ENCODE measurements around the gene ATP11B. TPM values are rescaled to one million over a fixed set of nuclear protein-coding genes. Genes with fewer than 3 reads are reported as not detected.

Gene ATP11B
- total and polyA plus RNA-seq, 2 of the 8 experiments (the other 6 are each of a cell fraction or from before 2014, with no cell fraction given): 5.1 to 26.5 TPM

- Histone ChIP-seq H3K79me1 (ENCODE audit: low read depth, low read length) (no peaks in the 10 kb centered on the region), H2BK12ac (ENCODE audit: low read depth, low read length) (no peak overlapping the region), H3K56ac (replicated peaks; ENCODE audit: insufficient read length, low read depth, low read length) (no peak overlapping the region), H4K8ac (ENCODE audit: extremely low read depth, insufficient read depth, low read length) (no peak overlapping the region), H3K4me1 (replicated peaks in 1 of 4; ENCODE audit: control insufficient read depth in 3 of 4, insufficient read depth in 4 of 4, low read length in 3 of 4) (no peaks in the 10 kb centered on the region), H3K79me2 (ENCODE audit: control insufficient read depth in 1 of 2, insufficient read depth in 2 of 2, low read length in 2 of 2) (no peaks in the 10 kb centered on the region), H3K4me2 (ENCODE audit: insufficient read depth in 1 of 2, low read depth in 2 of 2, low read length in 2 of 2) (no peak overlapping the region), H3K27ac (ENCODE audit: low read depth, low read length) (no peak overlapping the region), H4K20me1 (replicated peaks in 1 of 2; ENCODE audit: control insufficient read depth in 1 of 2, insufficient read depth in 2 of 2, low read length in 2 of 2) (no peaks in the 10 kb centered on the region), H2AK5ac (ENCODE audit: low read depth, low read length) (no peak overlapping the region), H3K36me3 (ENCODE audit: control insufficient read depth in 2 of 4, insufficient read depth in 4 of 4, low read length in 3 of 4) (no peaks in the 10 kb centered on the region), H4K5ac (ENCODE audit: insufficient read length, low read depth, low read length) (no peak overlapping the region), H3K4me3 (ENCODE audit: extremely low read depth in 1 of 4, insufficient read depth in 2 of 4, low read depth in 3 of 4, low read length in 4 of 4) (no peak overlapping the region), H2BK20ac (ENCODE audit: low read length) (no peak overlapping the region), H3K14ac (ENCODE audit: insufficient read length) (no peak overlapping the region), H2BK5ac (ENCODE audit: low read depth, low read length) (no peak overlapping the region), H3K18ac (ENCODE audit: extremely low read depth, low read length) (no peak overlapping the region), H3K9ac (replicated peaks in 1 of 4; ENCODE audit: extremely low read depth in 1 of 4, low read depth in 3 of 4, low read length in 3 of 4) (no peak overlapping the region), H3K9me3 (ENCODE audit: insufficient read depth in 2 of 2, low read depth in 1 of 2, low read length in 1 of 2) (no peaks in the 10 kb centered on the region), H3K23ac (ENCODE audit: insufficient read length) (no peak overlapping the region), H3K23me2 (ENCODE audit: low read depth, low read length) (no peaks in the 10 kb centered on the region), H3K4ac (replicated peaks; ENCODE audit: insufficient read length, low read depth, low read length) (no peak overlapping the region), H2BK120ac (replicated peaks; ENCODE audit: low read depth, low read length) (no peak overlapping the region), H4K91ac (replicated peaks; ENCODE audit: insufficient read length, low read length) (no peak overlapping the region), H3K27me3 (replicated peaks in 1 of 4; ENCODE audit: control insufficient read depth in 3 of 4, extremely low read depth in 1 of 4, insufficient read depth in 3 of 4, low read length in 3 of 4) (no peaks in the 10 kb centered on the region), H2AFZ (ENCODE audit: low read length) (no peak overlapping the region), H2BK15ac (ENCODE audit: low read length) (no peak overlapping the region)
- POLR2A ChIA-PET (ENCODE audit: partially characterized antibody): no interaction called here
- DNase-seq (ENCODE audit: low read depth in 1 of 2, low spot score in 2 of 2): no peak
- CTCF ChIA-PET (ENCODE audit: partially characterized antibody): interaction anchor here (0.5 to 1.4 kb wide), 3 partner anchors 15 to 681 kb away, joined by 3 read pairs; partner anchors contain the start of gene ATP11B
- no peak for FAIRE-seq
- TF ChIP-seq ATF3 (IDR thresholded peaks at IDR 0.05; ENCODE audit: insufficient read depth, low read depth, low read length): no peak
- no peak for TF ChIP-seq NANOG (IDR thresholded peaks at IDR 0.05; ENCODE audit: insufficient read depth, low read depth, low read length, poor library complexity, severe bottlenecking)
- no peak for TF ChIP-seq EGR1 (IDR thresholded peaks at IDR 0.05; ENCODE audit: borderline replicate concordance, low read depth, low read length)
- TF ChIP-seq USF2 (IDR thresholded peaks at IDR 0.05; ENCODE audit: low read length): no peak
- no peak for TF ChIP-seq CBX8 (IDR thresholded peaks at IDR 0.05; ENCODE audit: borderline replicate concordance, low read depth, low read length)
- TF ChIP-seq SP2 (IDR thresholded peaks at IDR 0.05; ENCODE audit: low read length): no peak
- TF ChIP-seq SUZ12 (IDR thresholded peaks at IDR 0.05; ENCODE audit: low read length): no peak
- no peak for TF ChIP-seq TAF7 (optimal IDR thresholded peaks at IDR 0.05; ENCODE audit: borderline replicate concordance, low read depth, low read length)
- no peak for TF ChIP-seq EP300 (IDR thresholded peaks at IDR 0.05; ENCODE audit: borderline replicate concordance in 1 of 2, low read depth in 2 of 2, low read length in 2 of 2)
- TF ChIP-seq CHD2 (IDR thresholded peaks at IDR 0.05; ENCODE audit: low read length): no peak
- no peak for TF ChIP-seq JUND (IDR thresholded peaks at IDR 0.05; ENCODE audit: low read length)
- no peak for TF ChIP-seq HDAC2 (IDR thresholded peaks at IDR 0.05; ENCODE audit: borderline replicate concordance in 1 of 2, low read depth in 2 of 2, low read length in 2 of 2)
- TF ChIP-seq GTF2F1 (IDR thresholded peaks at IDR 0.05; ENCODE audit: borderline replicate concordance, low read depth, low read length): no peak
Observed at GRCh38 chr3:182765287-182765686, 28.0 kb upstream of the ATP11B start.

Data from H1 (cell line).